Brain microvascular endothelial cell (primary cell): ENCODE data around the gene BRIP1.

ENCODE experiments used
- DNase-seq: peaks from one replicate; pipeline ENCODE4 v3.0.0-alpha.2; 2020
- H3K27ac ChIP-seq: fragments of 250-450 bp; sonication (Bioruptor Pico); 2 replicates; pipeline ENCODE4 v1.5.1; 2020; ENCODE audit warnings: mild to moderate bottlenecking, moderate library complexity
- H3K27me3 ChIP-seq: fragments of 250-450 bp; sonication (Bioruptor Pico); replicated peaks from 2 replicates; pipeline ENCODE4 v1.5.1; 2020; ENCODE audit warnings: mild to moderate bottlenecking
- H3K36me3 ChIP-seq: fragments of 250-450 bp; sonication (Bioruptor Pico); replicated peaks from 2 replicates; pipeline ENCODE4 v1.5.1; 2020; ENCODE audit warnings: mild to moderate bottlenecking
- H3K4me3 ChIP-seq: 2 replicates; pipeline ENCODE4 v1.5.1; 2011; ENCODE audit warnings: low read depth, mild to moderate bottlenecking, control low read depth, low read length, moderate library complexity
- CTCF ChIP-seq: IDR thresholded peaks from 2 replicates; pipeline ENCODE4 v1.5.1; 2011; ENCODE audit warnings: low read depth, mild to moderate bottlenecking, moderate library complexity, low read length, control low read depth, inconsistent platforms; ENCODE audit errors: missing control alignments
- in situ Hi-C: cut with HindIII; loops from 2 replicates; pipeline ENCODE4 v1.10.0; 2017; ENCODE audit warnings: low sequenced_read_pairs, low pct_ligation_motif_present

The BRIP1 gene

GRCh38 chr17:61817452-61817851 is 45.9 kb downstream of the BRIP1 start:
- Histone ChIP-seq H3K27me3 (no peaks in the 10 kb centered on the region), H3K27ac (no peak overlapping the region), H3K36me3 (no peaks in the 10 kb centered on the region), H3K4me3 (no peak overlapping the region)
- DNase-seq, result no peak
- TF ChIP-seq CTCF, result no peak
- in situ Hi-C loops, result no loop called here

- no peak overlapping the region for H3K4me3 ChIP-seq
- H3K27ac ChIP-seq, result no peak overlapping the region
- H3K27me3 ChIP-seq, result no peaks in the 10 kb centered on the region
- in situ Hi-C loops, result no loop called here
- no peak for DNase-seq
- no peaks in the 10 kb centered on the region for H3K36me3 ChIP-seq
- no peak for TF ChIP-seq CTCF
Measured at GRCh38 chr17:61816538-61816937, 46.8 kb downstream of the BRIP1 start.

- in situ Hi-C loops, result no loop called here
- Histone ChIP-seq H3K36me3 (no peaks in the 10 kb centered on the region), H3K27ac (no peak overlapping the region), H3K4me3 (no peak overlapping the region), H3K27me3 (no peaks in the 10 kb centered on the region)
- DNase-seq, result no peak
- TF ChIP-seq CTCF, result no peak
Measured at GRCh38 chr17:61815863-61816503, 47.3 kb downstream of the BRIP1 start.

GRCh38 chr17:61814485-61814884 is 48.8 kb downstream of the BRIP1 start:
- no peaks in the 10 kb centered on the region for H3K36me3 ChIP-seq
- H3K27me3 ChIP-seq, result no peaks in the 10 kb centered on the region
- no peak overlapping the region for H3K27ac ChIP-seq
- H3K4me3 ChIP-seq, result no peak overlapping the region
- TF ChIP-seq CTCF, result no peak
- in situ Hi-C loops, result no loop called here
- DNase-seq, result no peak

GRCh38 chr17:61813211-61813610 is 50.1 kb downstream of the BRIP1 start:
- DNase-seq, result no peak
- Histone ChIP-seq H3K27me3 (no peaks in the 10 kb centered on the region), H3K27ac (no peak overlapping the region), H3K4me3 (no peak overlapping the region), H3K36me3 (no peaks in the 10 kb centered on the region)
- in situ Hi-C loops, result no loop called here
- TF ChIP-seq CTCF, result no peak

- in situ Hi-C loops, result no loop called here
- H3K36me3 ChIP-seq, result no peaks in the 10 kb centered on the region
- TF ChIP-seq CTCF, result no peak
- no peaks in the 10 kb centered on the region for H3K27me3 ChIP-seq
- no peak for DNase-seq
- no peak overlapping the region for H3K4me3 ChIP-seq
- H3K27ac ChIP-seq, result no peak overlapping the region
Measured at GRCh38 chr17:61812747-61813146, 50.6 kb downstream of the BRIP1 start.
